ENCODE measurements around the gene CERS4.
"Not testable (repeated sequence)": the region's sequence is repeated elsewhere in the genome, so short reads cannot be mapped to it uniquely, and the experiment has no call there.

Gene CERS4, protein sequence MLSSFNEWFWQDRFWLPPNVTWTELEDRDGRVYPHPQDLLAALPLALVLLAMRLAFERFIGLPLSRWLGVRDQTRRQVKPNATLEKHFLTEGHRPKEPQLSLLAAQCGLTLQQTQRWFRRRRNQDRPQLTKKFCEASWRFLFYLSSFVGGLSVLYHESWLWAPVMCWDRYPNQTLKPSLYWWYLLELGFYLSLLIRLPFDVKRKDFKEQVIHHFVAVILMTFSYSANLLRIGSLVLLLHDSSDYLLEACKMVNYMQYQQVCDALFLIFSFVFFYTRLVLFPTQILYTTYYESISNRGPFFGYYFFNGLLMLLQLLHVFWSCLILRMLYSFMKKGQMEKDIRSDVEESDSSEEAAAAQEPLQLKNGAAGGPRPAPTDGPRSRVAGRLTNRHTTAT

GRCh38 chr19:8208922-8209461 is at the start of gene CERS4:
Gene CERS4 (plus strand): TSS chr19:8209370. CDS start chr19:8251077, 41,707 bp downstream.
- peak; percentile 20 for DNase-seq

- no peak for DNase-seq
Observed at GRCh38 chr19:8161135-8161646, 48.0 kb upstream of the CERS4 start.

GRCh38 chr19:8163759-8164158 is 45.4 kb upstream of the CERS4 start:
- DNase-seq = no peak

GRCh38 chr19:8167985-8168384 is 41.2 kb upstream of the CERS4 start:
- DNase-seq = no peak

GRCh38 chr19:8168537-8168936 is 40.6 kb upstream of the CERS4 start:
- DNase-seq = no peak

- DNase-seq = no peak
Observed at GRCh38 chr19:8174706-8175105, 34.5 kb upstream of the CERS4 start.

GRCh38 chr19:8180018-8180417 is 29.2 kb upstream of the CERS4 start:
- no peak for DNase-seq

DNA sequence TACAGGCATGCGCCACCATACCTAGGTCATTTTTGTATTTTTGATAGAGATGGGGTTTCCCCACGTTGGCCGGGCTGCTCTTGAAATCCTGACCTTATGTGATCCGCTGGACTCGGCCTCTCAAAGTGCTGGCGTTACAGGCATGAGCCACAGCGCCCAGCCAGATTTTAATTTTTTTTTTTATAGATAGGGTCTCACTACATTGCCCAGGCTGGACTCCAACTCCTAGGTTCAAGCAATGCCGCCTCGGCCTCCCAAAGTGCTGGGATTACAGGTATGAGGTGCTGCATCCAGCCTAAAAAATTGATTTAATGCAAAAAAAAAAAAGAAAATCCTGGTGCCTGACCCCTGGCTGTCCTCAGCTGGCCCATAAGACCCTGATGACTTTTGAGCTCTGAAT is 24.9 kb upstream of the CERS4 start:
- DNase-seq = no peak

DNA sequence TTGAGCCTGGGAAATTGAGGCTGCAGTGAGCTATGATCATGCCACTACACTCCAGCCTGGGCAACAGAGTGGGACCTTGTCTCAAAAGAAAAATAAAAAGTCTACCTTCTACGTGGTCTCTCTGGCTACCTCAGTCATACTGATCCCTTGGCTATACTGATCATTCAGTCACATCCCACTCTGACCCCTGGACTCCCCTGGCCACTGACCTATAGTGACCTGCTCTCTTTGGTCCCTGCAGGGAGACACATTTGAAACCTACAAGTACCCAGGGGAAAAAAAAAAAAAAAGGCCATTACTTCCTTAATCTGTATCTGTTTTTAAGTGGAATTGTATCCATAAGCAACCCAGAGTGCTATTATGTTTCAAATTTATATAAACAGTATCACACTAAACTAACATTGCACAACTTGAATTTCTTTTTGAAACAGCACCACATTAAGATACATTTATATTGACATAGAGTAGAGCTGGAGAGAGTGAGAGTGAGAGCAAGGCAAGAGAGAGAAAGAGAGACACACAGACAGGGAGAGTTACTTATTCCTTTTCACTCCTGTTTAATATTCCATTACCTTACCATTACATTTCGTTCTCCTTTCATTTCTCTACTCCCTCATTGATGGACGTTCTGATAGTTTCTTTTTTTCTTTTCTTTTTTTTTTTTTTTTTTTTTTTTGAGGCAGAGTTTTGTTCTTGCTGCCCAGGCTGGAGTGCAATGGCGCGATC is 23.7 kb upstream of the CERS4 start:
- DNase-seq = no peak

DNA sequence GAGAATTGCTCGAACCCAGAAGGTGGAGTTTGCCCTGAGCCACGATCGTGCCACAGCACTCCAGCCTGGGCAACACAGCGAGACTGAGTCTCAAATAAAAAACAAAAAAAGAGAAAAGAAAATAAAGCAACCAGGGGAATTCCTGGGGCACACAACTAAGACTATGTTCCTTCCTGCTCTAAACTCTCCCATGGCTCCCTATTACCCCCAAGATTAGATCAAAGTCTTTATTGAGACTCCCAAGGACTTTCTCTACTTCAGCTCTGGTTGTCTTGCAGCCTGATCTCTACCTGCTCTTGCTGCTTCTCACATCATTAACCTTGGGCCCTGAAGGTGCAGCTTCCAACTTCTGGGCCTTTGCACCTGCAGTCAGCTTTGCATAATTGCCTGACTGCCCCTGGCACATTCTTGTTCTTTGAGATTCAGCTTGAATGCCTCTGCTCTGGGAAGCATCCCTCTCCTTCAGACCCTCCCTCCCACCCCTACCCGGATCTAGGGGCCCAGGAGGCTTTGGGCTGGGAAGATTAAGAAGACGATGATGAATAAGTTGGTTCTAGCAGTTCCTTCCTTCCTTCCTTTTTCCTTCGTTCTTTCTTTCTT is 16.8 kb upstream of the CERS4 start:
- DNase-seq = no peak

- DNase-seq = no peak
Observed at GRCh38 chr19:8194528-8195267, 14.5 kb upstream of the CERS4 start.

DNA sequence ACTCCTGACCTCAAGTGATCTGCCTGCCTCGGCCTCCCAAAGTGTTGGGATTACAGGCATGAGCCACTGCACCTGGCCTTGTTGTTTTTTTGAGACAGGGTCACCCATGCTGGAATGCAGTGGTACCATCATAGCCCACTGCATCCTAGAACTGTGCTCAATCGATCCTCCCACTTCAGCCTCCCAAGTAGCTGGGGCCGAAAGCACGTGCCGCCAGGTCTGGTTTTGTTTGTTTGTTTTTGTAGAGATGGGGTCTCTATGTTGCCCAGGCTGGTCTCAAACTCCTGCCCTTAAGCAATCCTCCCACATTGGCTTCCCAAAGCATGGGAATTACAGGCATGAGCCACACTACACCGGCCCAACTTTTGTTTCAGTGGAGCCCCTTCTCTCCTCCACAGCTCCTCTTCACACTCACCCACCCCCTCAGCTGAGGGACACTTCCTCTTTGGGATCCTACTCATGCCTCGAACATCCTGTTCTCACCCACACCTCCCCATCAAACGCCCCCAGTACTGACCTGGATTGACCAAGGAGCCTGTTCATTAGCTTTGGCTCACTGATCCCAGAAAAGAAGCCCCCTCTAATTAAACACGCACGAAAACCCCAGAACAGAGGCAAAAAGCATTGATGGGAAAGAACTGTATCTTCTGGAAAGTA is 12.8 kb upstream of the CERS4 start:
- peak; percentile 43 for DNase-seq

DNA sequence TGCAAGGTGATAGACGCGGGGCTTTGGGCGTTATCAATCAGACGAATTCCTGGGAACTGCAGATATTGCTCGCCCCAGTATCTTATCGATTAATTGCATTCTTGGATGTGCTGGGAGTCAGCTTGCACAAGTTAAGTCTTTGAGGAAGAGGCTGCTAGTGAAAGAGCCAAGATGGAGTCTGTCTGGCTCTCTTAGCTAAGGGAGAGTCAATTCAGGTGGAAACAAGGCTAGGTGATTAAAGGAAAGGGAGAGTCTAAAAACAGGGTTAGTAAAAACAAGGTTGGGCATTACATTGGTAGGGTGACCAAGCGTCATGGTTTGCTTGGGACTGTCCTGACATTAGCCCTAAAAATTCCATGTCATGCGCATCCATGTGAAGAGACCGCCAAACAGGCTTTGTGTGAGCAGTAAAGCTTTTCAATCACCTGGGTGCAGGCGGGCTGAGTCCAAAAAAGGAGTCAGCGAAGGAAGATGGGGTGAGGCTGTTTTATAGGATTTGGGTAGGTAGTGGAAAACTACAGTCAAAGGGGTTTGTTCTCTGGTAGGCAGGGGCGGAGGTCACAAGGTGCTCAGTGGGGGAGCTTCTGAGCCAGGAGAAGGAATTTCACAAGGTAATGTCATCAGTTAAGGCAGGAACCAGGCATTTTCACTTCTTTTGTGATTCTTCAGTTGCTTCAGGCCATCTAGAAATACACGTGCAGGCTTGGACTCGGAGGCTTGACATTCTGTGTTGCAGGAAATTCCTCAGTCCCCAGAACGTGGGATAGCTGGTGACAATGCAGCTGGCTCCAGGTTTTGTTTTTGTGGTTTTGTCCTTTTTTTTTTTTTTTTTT is 5.7 kb upstream of the CERS4 start:
- not testable (repeated sequence) for DNase-seq

DNA sequence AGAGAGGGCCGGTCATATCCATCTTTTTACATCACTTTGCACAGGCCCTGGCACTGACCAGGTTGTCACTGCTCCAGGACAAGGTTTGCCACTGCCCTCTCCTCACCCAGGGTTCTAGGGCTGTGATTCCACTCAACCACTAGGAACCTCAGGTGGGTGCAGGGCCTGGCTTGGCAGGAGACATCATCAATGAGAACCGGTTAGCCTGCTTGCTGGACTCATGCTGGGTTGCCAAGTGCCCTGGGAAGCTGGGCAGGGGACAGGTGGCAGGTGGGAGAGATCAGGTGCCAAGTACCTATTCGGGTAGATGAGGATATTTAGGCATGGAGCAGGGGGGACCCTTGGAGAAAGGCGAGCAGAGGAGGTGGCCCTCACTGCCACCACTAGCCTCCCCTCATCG is 4.2 kb upstream of the CERS4 start:
- DNase-seq = no peak

DNA sequence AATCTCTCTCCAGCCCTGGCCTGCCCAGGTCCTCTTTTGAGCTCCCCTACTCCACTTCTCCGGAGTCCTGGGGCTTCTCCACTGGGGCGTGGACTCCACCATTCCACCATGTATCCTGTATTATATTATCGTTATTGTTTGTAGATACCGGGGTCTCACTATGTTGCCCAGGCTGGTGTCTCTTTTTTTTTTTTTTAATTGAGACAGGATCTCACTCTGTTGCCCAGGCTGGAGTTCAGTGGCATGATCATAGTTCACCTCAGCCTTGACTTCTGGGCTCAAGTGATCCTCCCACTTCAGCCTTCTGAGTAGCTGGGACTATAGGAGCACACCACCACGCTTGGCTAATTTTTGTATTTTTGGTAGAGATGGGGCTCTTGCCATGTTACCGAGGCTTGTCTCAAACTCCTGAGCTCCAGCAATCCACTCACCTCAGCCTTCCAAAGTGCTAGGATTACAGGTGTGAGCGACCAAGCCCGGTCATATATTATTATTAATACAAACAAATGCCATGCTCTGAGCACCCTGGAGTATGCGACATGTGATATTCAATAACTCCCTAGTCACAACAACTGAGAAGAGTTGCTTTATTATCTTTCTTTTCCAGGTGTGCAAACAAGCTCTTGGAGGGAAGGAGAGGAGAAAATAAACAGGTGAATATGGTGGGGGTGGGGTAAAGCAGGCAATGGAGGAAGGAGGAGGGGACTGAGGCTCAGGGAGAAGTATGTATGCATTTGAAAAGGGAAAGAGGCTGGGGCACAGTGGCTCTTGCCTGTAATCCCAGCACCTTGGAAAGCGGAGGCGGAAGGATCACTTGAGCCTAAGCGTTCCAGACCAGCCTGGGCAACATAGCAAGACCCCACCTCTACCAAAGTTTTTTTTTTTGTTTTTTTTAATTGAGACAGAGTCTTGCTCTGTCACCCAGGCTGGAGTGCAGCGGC is 2.8 kb upstream of the CERS4 start:
- no peak for DNase-seq

GRCh38 chr19:8207326-8207725 is 1.8 kb upstream of the CERS4 start:
- DNase-seq = not testable (repeated sequence)

DNA sequence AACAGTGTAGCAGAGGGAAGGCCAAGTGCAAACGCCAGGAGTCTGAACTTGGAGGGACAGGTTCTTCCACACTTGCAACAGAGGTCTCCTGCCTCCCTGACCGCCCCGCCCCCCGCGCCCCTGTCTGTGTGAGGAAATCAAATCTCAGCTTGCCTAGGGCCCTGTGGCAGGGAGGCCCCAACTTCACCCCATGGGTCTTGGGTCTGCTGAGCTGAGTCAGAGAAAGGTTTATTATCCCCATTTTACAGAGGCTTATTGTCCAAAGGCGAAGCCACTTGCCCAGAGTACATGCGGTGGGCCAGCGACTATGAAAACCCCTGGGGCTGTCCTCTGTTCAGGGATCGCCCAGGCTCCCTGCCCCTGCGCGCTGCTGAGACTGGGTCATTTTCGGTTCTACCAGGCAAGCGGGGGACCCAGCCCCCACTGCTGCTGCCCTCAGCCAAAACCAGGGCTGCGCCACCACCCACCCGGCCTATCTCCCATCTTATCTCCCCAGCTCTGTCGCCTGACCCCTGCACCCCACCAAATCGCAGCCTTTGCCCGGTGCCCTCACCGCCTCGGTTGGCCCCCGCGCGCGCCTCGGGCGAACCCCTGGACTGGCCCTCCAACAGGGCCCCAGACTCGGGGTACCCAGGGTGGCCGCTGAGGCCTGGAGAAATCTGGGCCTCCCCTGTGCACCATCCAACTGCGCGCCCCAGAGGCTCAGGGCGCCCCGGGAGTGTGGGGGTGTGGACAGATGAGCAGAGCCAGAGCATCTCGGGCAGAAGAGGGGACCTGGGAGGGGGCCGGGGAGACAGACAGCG is 850 bp upstream of the CERS4 start:
- DNase-seq = no peak

DNA sequence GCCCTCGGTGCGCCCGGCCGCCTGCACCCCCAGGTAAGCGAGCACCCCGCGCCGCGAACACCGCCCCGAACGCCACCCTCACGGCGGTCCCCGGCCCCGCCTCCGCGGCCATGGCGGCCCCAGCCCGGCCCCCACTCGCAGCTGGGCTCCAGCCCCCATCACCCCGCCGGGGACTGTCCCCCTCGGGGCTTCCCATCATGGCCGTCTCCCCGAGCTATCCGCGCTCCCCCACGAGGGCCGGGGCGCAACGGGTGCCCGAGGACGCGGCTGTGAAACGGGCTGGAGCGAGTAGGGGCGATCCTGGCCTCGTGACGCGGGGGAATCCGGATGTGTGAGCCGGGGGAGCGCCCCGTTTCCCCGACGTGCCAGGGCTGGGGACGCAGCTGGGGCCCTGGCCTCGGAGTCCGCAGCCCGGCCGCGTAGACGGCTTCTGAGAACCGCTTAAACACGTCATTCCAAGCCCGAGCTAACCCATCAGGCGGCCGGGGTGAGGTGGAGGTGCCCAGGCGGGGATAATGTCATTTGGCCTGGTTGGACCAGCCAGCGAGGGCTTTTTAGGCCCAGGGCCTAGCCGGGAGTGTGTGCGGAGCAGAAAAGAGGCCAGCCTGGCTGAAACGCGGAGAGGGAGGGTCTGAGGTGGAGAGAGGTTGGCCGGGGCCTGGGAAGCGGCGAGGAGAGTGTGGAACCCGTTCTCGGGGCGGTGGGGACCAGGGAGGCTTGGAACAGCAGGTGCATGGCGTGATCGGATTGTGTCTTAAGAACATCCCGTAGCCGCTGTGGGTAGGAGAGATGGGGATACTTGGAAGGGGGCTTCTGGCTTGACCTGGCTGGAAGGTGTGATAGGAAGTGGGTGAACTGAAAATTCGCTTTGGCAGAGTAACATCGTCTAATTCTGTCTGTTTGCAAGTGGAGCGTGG is 550 bp downstream of the CERS4 start:
- DNase-seq = no peak
